RWPE2 (cell line): ENCODE results near the gene CACNA2D3.

ENCODE experiments used
- ATAC-seq: fragments of 200-7000 bp; cut with Tn5 transposase; 3 replicates; pipeline ENCODE4 v1.9.1; 2021; ENCODE audit warnings: low read depth
- DNase-seq: peaks from one replicate; pipeline ENCODE4 v3.0.0-alpha.2; 2020; ENCODE audit warnings: low spot score
- H3K27ac ChIP-seq: fragments of 450-650 bp; 2 replicates; pipeline ENCODE4 v1.5.1; 2017; ENCODE audit warnings: mild to moderate bottlenecking; ENCODE audit not compliant: poor library complexity, severe bottlenecking
- H3K27me3 ChIP-seq: fragments of 250-450 bp; sonication (Bioruptor Pico); 2 replicates; pipeline ENCODE4 v1.5.1; 2021; ENCODE audit warnings: mild to moderate bottlenecking, moderate library complexity; ENCODE audit not compliant: insufficient read depth, poor library complexity, severe bottlenecking
- H3K36me3 ChIP-seq: fragments of 250-450 bp; sonication (Bioruptor Pico); 2 replicates; pipeline ENCODE4 v1.5.1; 2020; ENCODE audit warnings: low read depth, mild to moderate bottlenecking, moderate library complexity
- H3K4me1 ChIP-seq: fragments of 250-450 bp; sonication (Bioruptor Pico); 2 replicates; pipeline ENCODE4 v1.5.1; 2021; ENCODE audit warnings: mild to moderate bottlenecking, moderate library complexity; ENCODE audit not compliant: insufficient read depth, poor library complexity, severe bottlenecking
- H3K4me3 ChIP-seq: fragments of 250-450 bp; sonication (Bioruptor Pico); 2 replicates; pipeline ENCODE4 v1.5.1; 2021; ENCODE audit warnings: mild to moderate bottlenecking, moderate library complexity; ENCODE audit not compliant: severe bottlenecking
- H3K9me3 ChIP-seq: fragments of 250-450 bp; sonication (Bioruptor Pico); 2 replicates; pipeline ENCODE4 v1.5.1; 2021; ENCODE audit warnings: mild to moderate bottlenecking, moderate library complexity; ENCODE audit not compliant: severe bottlenecking
- CTCF ChIP-seq: fragments of 450-650 bp; IDR thresholded peaks from one replicate; pipeline ENCODE4 v1.5.1; 2017; ENCODE audit warnings: mild to moderate bottlenecking, moderate library complexity; ENCODE audit not compliant: poor library complexity, severe bottlenecking

The CACNA2D3 gene

GRCh38 chr3:54955496-54955895, 833.1 kb downstream of the CACNA2D3 start:
- Histone ChIP-seq H3K9me3 (no peaks in the 10 kb centered on the region), H3K4me1 (peaks cover 8% of the 10 kb centered on the region), H3K27me3 (no peaks in the 10 kb centered on the region), H3K4me3 (no peak overlapping the region), H3K27ac (no peak overlapping the region), H3K36me3 (no peaks in the 10 kb centered on the region)
- DNase-seq (no peak), ATAC-seq (no peak)
- no peak for TF ChIP-seq CTCF

DNA sequence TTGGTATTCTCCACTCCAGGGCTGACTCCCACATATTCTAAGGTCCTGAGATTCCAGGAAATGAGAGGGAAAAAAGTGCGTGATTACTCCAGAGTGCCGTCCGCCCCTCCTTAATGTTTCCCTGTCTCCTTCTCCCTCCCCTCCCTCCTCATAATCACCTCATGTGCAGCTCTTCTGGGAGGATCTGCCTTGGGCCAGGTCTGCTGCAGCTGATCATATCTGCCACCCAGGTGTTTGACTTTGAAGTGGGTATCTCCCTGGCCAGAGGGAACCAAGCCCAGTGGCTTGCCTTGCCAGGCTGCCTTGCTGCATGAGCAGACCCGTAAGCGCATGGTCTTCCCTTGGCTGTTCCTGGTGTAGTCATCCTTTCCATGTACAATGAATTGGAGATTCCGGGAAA, 833.6 kb downstream of the CACNA2D3 start:
- Histone ChIP-seq H3K27me3 (no peaks in the 10 kb centered on the region), H3K9me3 (no peaks in the 10 kb centered on the region), H3K36me3 (no peaks in the 10 kb centered on the region), H3K4me1 (peaks cover 8% of the 10 kb centered on the region), H3K27ac (no peak overlapping the region), H3K4me3 (no peak overlapping the region)
- TF ChIP-seq CTCF = no peak
- DNase-seq (no peak), ATAC-seq (no peak)

DNA sequence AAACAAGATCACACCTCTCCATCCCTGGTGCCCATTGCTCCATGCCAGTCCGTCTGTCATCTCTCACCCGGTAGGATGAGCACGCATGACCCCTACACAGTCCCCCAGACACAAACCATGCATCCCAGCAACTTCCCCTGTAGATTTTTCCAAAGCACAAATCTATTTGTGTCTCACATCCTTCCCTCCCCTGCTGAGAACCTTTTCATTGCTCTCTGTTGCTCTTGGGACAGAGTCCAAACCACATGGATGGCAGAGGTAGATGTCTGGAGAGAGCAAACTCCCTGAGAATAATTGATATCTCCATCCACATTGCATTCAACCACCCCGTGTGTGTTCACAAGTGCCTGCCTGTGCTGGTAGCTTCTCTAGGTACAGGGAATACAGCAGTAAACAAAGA, 835.4 kb downstream of the CACNA2D3 start:
- Histone ChIP-seq H3K4me3 (no peak overlapping the region), H3K4me1 (peaks cover 14% of the 10 kb centered on the region), H3K27ac (no peak overlapping the region), H3K27me3 (no peaks in the 10 kb centered on the region), H3K36me3 (no peaks in the 10 kb centered on the region), H3K9me3 (no peaks in the 10 kb centered on the region)
- DNase-seq = no peak
- TF ChIP-seq CTCF = no peak
- ATAC-seq = no peak

- DNase-seq (no peak), ATAC-seq (no peak)
- Histone ChIP-seq H3K27ac (no peak overlapping the region), H3K9me3 (no peaks in the 10 kb centered on the region), H3K36me3 (no peaks in the 10 kb centered on the region), H3K4me3 (no peak overlapping the region), H3K27me3 (no peaks in the 10 kb centered on the region), H3K4me1 (peaks cover 6% of the 10 kb centered on the region)
- no peak for TF ChIP-seq CTCF
Measured at GRCh38 chr3:54960082-54960481, 837.7 kb downstream of the CACNA2D3 start.

GRCh38 chr3:54960701-54961100, 838.3 kb downstream of the CACNA2D3 start:
- H3K4me3 ChIP-seq = no peak overlapping the region
- H3K4me1 ChIP-seq = peaks cover 6% of the 10 kb centered on the region
- DNase-seq = no peak
- H3K36me3 ChIP-seq = no peaks in the 10 kb centered on the region
- ATAC-seq = no peak
- TF ChIP-seq CTCF = no peak
- H3K9me3 ChIP-seq = no peaks in the 10 kb centered on the region
- H3K27me3 ChIP-seq = no peaks in the 10 kb centered on the region
- H3K27ac ChIP-seq = no peak overlapping the region
